ENCODE measurements around the gene ATXN10.

ATXN10 gene

GRCh38 chr22:45807156-45807915 lies 135.7 kb downstream of the ATXN10 start:
- H3K4me2 ChIP-seq (ENCODE audit: low read depth, low read length, poor library complexity, severe bottlenecking), result no peak overlapping the region
- TF ChIP-seq EZH2phosphoT487 (IDR thresholded peaks at IDR 0.05; ENCODE audit: borderline replicate concordance), result no peak
- TF ChIP-seq CTCF (conservative IDR thresholded peaks at IDR 0.05; ENCODE audit: low read length), result no peak
- no peak overlapping the region for H3K9ac ChIP-seq (ENCODE audit: low read depth, low read length, poor library complexity, severe bottlenecking)
- H3K79me2 ChIP-seq (ENCODE audit: insufficient read depth, low read length), result no peaks in the 10 kb centered on the region
- H3K4me3 ChIP-seq (ENCODE audit: low read length, poor library complexity, severe bottlenecking), result no peak overlapping the region
- no peaks in the 10 kb centered on the region for H3K9me2 ChIP-seq (replicated peaks; ENCODE audit: low read depth, low read length)
- H3K27me3 ChIP-seq (ENCODE audit: insufficient read depth, low read length, poor library complexity, severe bottlenecking), result no peaks in the 10 kb centered on the region
- no peaks in the 10 kb centered on the region for H3F3A ChIP-seq (ENCODE audit: low read depth)
- H3K36me3 ChIP-seq (ENCODE audit: insufficient read depth, low read length), result peaks cover 37% of the 10 kb centered on the region; the same call in 1 of the 2 replicates
- no peaks in the 10 kb centered on the region for H3K9me3 ChIP-seq (ENCODE audit: insufficient read depth, low read depth, low read length)
- H3K4me1 ChIP-seq (ENCODE audit: insufficient read depth, low read length, poor library complexity, severe bottlenecking), result no peaks in the 10 kb centered on the region
- H2AFZ ChIP-seq (ENCODE audit: low read length), result no peak overlapping the region
- H4K20me1 ChIP-seq (ENCODE audit: insufficient read depth, low read length, poor library complexity, severe bottlenecking), result no peaks in the 10 kb centered on the region

- no peaks in the 10 kb centered on the region for H3K9me3 ChIP-seq (ENCODE audit: insufficient read depth, low read depth, low read length)
- H3K36me3 ChIP-seq (ENCODE audit: insufficient read depth, low read length), result peaks cover 52% of the 10 kb centered on the region; the same call in 1 of the 2 replicates
- no peak overlapping the region for H2AFZ ChIP-seq (ENCODE audit: low read length)
- no peaks in the 10 kb centered on the region for H3K79me2 ChIP-seq (ENCODE audit: insufficient read depth, low read length)
- no peaks in the 10 kb centered on the region for H3K9me2 ChIP-seq (replicated peaks; ENCODE audit: low read depth, low read length)
- no peak overlapping the region for H3K4me3 ChIP-seq (ENCODE audit: low read length, poor library complexity, severe bottlenecking)
- no peak overlapping the region for H3K4me2 ChIP-seq (ENCODE audit: low read depth, low read length, poor library complexity, severe bottlenecking)
- H3K27me3 ChIP-seq (ENCODE audit: insufficient read depth, low read length, poor library complexity, severe bottlenecking), result no peaks in the 10 kb centered on the region
- no peaks in the 10 kb centered on the region for H3F3A ChIP-seq (ENCODE audit: low read depth)
- TF ChIP-seq EZH2phosphoT487 (IDR thresholded peaks at IDR 0.05; ENCODE audit: borderline replicate concordance) (no peak), CTCF (conservative IDR thresholded peaks at IDR 0.05; ENCODE audit: low read length) (no peak)
- no peak overlapping the region for H3K9ac ChIP-seq (ENCODE audit: low read depth, low read length, poor library complexity, severe bottlenecking)
- no peaks in the 10 kb centered on the region for H3K4me1 ChIP-seq (ENCODE audit: insufficient read depth, low read length, poor library complexity, severe bottlenecking)
- H4K20me1 ChIP-seq (ENCODE audit: insufficient read depth, low read length, poor library complexity, severe bottlenecking), result no peaks in the 10 kb centered on the region
These were observed 141.3 kb downstream of the ATXN10 start for GRCh38 chr22:45812910-45813309.

GRCh38 chr22:45814198-45814597 lies 142.6 kb downstream of the ATXN10 start:
- Histone ChIP-seq H3K4me2 (ENCODE audit: low read depth, low read length, poor library complexity, severe bottlenecking) (no peak overlapping the region), H3K79me2 (ENCODE audit: insufficient read depth, low read length) (no peaks in the 10 kb centered on the region), H3K4me1 (ENCODE audit: insufficient read depth, low read length, poor library complexity, severe bottlenecking) (no peaks in the 10 kb centered on the region), H3K9me2 (replicated peaks; ENCODE audit: low read depth, low read length) (no peaks in the 10 kb centered on the region), H3K9me3 (ENCODE audit: insufficient read depth, low read depth, low read length) (no peaks in the 10 kb centered on the region), H4K20me1 (ENCODE audit: insufficient read depth, low read length, poor library complexity, severe bottlenecking) (no peaks in the 10 kb centered on the region), H3K36me3 (ENCODE audit: insufficient read depth, low read length) (peaks cover 40% of the 10 kb centered on the region; the same call in 1 of the 2 replicates), H2AFZ (ENCODE audit: low read length) (no peak overlapping the region), H3F3A (ENCODE audit: low read depth) (no peaks in the 10 kb centered on the region), H3K27me3 (ENCODE audit: insufficient read depth, low read length, poor library complexity, severe bottlenecking) (no peaks in the 10 kb centered on the region), H3K9ac (ENCODE audit: low read depth, low read length, poor library complexity, severe bottlenecking) (no peak overlapping the region), H3K4me3 (ENCODE audit: low read length, poor library complexity, severe bottlenecking) (no peak overlapping the region)
- TF ChIP-seq EZH2phosphoT487 (IDR thresholded peaks at IDR 0.05; ENCODE audit: borderline replicate concordance) (no peak), CTCF (conservative IDR thresholded peaks at IDR 0.05; ENCODE audit: low read length) (no peak)
